Hindlimb muscle (tissue), 1 donor: Measurements from ENCODE around the gene CABP2. TPM values are rescaled to one million over a fixed set of nuclear protein-coding genes. Genes with fewer than 3 reads are reported as not detected.
"Not testable (repeated sequence)": the region's sequence is repeated elsewhere in the genome, so short reads cannot be mapped to it uniquely, and the experiment has no call there.

Experiments used
- DNase-seq: peaks from one replicate; pipeline ENCODE4 v3.0.0-alpha.2; 2013
- polyA plus RNA-seq: library from polyadenylated mRNA; unstranded; fragments of 120-200 nt; gene quantifications from one replicate; pipeline ENCODE4 v1.2.1, GENCODE V29; 2013; ENCODE audit not compliant: insufficient read length

CABP2 gene
- polyA plus RNA-seq, 1 donor = not detected

DNA sequence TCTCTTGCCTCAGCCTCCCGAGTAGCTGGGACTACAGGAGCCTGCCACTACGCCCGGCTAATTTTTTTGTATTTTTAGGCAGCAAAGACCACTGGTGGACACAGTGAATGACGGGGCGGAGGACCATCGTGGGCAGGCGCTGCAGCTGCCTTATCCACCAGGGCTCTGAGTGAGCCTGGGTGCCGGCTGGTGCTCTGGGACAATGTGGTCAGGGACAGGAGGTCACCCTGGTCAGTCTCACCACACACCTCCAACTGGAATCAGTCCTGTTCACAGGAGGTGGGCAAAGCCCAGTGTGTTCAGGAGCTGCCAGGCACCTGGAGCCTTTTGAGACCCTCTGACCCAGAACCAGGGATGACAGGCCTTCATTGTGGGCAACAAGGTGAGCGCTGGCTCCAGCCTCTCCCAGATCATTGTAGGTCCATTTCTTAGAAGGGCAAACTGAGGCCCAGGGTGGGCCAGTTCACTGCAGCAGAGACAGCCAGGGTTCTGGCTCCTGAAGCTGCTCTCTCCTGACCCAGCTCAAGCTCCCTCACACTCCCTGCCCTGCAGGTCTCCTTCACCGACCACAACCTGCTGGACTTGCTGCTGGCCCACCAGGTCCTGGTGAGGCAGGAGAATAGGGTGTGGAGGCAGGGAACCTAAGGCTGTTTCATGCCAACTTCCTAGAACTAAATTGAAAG, 15.7 kb upstream of the CABP2 start:
- DNase-seq = no peak

DNA sequence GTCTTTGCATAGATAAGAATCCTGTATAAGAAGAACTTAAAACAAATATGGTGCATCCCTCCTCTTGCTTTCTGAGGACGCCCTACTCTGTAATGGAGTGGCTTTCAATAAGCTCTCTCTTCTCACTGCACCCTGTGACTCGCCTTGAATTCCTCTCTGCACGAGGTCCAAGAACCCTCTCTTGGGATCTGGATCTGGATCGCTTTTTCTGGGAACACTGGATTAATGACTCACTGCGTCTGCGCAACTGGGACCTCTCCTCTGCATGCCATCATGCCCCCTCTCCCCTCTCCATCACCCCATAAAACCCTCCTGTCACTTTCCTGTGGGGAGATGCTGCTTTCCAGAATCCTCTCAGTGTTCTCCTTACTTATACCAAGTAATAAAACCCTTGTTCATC, 15.1 kb upstream of the CABP2 start:
- no peak for DNase-seq

DNA sequence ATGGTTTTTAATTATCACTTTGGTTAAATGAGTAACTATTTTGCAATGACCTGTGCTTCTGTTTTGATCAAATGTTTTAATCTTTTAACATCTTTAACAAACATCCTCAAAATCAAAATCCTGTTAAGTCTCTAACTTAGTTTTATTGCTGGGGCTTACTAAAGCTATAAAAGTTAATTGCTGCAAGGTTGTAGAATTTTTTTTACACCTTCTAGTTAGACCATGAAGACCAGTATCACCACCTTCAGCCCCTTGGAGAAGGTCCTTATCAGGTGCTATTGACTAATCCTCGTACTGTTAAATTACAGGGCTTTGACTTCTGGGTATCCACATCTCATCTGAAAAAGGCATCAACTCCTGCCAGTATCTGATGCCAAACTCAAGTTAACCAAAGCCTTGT, 12.3 kb upstream of the CABP2 start:
- no peak for DNase-seq

DNA sequence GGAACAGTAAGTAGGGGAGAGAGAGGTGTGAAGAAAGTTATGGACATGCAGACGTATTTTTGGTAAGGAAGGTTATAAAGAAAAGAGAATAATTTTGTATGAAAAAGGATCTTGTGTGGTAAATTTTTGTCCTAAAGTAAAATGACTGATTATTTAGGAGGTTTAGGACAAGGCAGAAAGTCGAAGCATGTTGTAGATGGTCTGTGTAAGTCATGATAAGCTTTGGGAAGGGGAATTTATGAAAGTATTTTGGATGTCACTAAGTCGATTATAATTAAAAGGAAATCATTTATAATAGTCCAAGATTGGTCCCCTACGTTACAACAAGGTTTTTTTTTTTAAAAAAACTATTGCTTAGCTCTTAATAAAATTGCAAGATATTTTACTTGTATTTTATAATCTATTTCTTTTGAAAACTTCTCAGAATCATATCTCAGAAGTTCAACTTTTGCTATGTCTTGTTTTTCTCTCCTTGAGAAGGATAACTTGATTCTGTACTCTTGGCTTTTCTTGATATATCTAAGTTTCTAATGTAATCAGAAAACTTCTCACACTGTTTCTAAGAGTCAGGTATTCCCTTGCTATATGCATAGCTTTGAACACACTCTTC, 10.9 kb upstream of the CABP2 start:
- no peak for DNase-seq

DNA sequence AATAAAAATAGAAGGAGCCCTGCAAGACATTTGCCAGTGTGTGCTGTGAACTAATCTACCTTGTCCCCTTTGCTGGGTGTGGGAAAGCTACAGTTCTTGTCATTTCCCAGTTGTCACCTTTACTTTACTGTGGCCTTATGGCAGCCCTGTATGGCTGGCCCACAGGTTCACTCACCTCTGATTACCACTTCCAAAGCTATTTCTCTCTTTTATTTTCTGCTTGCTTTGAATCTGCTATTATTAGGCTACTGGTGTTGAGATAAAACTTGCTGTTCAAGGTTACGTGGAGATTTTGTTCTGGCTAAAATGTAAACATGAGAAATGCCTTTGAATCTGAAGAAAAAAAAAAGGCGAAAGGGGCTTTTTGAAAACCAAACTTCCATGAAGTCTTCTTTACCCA, 9.6 kb upstream of the CABP2 start:
- DNase-seq = no peak

DNA sequence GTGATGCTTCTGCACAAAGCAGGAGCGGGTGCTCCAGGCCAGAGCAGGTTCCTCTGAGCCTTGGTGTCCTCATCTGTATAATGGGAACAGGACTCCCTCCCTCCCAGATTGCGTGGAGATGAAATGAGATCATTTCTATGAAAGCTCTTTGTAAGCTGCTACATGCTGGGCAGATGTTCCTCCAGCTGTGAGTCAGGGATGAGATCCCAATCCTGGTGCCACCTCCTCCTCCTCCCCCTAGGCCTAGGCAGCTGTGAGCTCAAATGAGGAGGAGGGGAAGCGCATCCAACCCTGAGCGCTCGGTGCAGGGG, 7.0 kb upstream of the CABP2 start:
- DNase-seq = no peak

DNA sequence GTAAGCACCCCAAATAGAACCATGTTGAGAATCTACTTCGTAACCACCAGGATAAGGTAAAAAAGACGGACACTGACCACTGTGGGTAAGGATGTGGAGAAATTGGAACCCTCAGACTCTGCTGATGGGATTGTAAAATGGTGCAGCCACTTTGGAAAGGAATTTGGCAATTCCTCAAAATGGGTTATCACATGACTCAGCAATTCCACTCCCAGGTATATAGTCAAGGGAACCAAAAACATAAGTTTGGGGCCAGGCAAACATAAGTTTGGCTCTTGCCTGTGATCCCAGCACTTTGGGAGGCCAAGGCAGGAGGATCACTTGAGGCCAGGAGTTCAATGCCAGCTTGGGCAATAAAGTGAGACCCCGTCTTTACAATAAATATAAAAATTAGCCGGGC, 5.1 kb upstream of the CABP2 start:
- no peak for DNase-seq

DNA sequence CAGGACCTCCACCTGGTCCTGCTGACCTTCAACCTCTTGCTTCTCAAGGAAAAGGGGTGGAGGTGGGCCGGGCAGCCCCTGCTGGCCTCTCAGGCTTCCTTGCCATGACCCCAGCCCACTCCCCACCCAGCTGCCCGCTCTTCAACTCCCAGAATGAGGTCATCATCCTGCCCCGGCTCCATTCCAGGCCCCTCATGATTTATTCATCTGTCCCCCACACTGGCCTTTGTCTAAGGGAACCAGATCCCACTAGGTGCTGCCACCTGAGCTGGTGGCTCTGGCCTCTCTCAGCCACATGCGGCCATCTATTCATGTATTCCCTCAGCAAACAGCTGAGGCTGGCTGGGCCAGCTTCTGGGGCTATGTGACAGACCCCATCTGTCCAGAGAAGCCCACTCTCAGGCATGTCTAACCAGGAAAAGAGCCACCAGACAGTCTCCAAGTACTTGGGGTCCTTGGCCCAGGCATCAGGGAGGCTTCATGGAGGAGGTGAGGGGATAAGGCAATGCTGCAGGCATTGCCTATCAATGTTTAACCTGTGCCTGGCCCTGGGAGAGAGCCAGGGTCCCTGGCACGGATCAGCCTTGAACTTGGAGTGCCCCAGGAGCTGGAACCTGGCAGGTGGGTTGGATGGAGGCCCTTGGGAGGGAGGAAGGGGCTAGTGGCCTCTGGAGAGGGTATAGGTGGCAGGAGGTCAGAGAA, 2.2 kb upstream of the CABP2 start:
- no peak for DNase-seq

DNA sequence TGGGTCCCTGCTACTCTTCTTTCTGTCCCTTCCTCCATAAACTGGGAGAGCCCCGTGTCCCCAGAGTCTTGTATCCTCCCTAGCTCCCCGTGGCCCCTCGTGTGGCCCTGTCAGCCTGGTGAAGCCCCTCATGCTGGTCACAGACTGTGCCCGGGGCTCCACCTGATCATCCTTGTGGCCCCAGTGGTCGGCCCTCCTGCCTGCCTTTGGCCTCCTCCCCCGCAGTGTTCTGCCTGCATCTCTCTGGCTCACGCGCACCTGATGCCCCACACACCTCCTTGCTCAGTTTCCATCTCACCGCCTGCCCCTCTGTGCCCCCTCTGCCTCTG, 1.2 kb upstream of the CABP2 start:
- DNase-seq = no peak

DNA sequence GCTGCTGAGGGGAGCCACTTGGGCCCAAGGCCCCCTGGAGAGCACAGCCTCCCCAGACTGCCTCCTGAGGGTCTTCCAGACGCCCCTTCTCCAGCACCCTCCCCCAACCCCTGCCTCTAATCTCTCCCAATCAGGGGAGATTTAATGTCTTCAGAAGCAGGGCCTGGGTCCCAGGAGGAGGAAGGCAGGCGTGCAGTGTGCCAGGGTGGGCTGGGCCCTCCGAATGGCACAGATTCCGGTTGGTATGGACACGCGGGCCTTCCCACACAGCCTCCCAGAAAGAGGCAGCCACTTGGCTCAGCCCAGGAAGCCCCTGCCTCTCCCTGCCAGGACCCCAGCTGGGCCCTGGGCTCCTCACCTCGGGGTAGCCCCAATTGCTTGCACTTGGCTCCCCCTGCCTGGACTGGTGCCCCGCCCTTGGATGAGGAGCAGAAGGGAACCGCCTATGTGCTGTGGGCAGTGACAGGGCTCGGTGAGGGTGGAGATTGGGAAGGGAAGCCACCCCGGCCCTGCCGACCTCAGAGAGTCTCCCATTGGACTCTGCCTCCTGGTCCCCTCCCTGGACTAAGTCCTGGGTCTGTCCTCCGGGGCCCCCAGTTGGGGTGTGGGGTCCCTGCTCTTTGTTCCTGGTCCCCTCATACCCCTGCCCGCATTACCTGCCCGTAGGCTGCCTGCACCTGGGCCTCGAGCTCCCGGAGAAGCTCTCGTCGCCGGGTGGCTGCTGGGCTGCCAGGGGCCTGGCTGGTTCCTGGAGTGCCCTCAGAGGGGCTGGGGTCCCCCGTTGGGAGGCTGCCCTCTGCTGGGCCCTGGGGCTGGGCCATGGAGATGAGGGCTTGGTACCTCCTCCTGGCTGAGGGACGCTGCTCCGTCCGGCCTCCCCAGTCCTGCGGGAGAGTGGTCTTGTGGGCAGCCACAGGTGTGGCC, 572 bp upstream of the CABP2 start:
- DNase-seq = no peak

DNA sequence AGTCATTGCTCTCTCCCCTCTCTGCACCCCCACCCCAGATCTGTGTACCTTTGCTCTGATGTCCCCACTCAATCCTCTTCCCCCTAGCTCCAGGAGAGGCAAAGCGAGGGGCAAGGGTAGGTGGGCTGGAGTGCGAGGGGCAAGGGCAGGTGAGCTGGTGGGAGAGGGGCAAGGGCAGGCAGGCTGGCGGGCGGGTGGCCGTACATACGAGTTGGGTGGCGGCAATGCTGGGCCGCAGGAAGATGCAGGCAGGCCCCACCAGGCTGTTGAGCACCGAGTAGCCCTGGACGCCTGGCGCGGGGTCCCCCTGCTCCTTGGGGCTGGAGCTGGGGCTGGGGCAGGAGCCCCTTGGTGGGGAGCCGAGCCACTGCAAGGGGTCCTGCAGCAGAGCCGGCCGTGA, 908 bp downstream of the CABP2 start:
- no peak for DNase-seq

DNA sequence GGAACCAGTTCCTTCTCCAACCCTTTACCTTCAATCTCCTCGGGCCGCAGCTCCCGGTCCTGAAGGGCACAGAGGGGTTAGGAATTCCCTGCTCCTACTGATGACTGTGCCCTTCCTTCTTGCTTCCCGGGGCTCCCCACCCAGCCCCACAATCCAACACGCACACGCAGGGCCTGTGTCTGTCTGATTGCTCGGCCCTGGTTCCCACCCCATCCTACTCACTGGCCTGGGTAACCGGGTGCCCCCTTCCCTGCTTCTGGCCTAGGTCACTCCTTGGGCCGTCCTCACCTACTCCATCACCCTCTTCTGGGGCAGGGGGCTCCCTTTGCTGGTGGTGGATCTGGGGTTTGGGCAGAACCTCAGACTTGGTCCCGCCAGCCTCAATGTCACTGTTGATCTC, 1.3 kb downstream of the CABP2 start:
- DNase-seq = no peak

GRCh38 chr11:67520856-67521824, 2.1 kb downstream of the CABP2 start:
- DNase-seq = no peak

DNA sequence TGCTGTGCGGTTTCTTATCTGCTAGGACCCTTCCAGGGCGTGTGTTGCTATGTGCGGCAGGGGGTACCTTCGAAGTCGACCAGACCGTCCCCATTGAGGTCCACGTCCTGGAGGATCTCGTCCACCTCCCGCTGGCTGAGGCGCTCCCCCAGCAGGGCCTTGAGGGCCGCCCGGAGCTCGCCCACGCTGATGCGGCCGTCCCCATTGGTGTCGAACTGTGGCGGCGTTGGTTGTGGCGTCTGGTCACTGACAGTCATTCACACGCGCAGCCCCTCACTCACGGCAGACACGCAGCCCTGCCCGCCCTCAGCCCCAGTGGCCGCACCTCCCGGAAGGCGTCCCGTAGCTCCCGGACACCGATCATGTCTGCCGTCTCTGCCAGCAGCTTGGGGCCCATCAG, 3.5 kb downstream of the CABP2 start:
- DNase-seq = no peak

GRCh38 chr11:67517784-67518552, 5.3 kb downstream of the CABP2 start:
- DNase-seq = no peak

GRCh38 chr11:67516806-67517205, 6.4 kb downstream of the CABP2 start:
- DNase-seq = no peak

DNA sequence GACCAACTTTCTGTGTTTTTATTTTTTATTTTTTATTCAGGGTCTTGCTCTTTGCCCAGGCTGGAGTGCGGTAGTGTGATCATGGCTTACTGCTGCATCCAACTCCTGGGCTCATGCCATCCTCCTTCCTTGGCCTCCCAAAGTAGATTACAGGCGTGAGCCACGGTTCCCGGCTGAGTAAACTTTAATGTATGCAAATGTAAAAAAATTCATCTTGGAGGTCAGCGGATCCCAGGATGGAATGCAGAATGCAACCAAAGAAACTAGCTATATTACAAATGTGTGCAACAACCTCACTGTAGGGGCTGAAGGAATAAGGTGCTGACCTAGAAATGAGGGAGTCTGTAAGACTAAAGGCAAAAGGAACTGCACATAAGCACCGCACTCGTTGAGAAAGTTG, 9.1 kb downstream of the CABP2 start:
- DNase-seq = no peak

DNA sequence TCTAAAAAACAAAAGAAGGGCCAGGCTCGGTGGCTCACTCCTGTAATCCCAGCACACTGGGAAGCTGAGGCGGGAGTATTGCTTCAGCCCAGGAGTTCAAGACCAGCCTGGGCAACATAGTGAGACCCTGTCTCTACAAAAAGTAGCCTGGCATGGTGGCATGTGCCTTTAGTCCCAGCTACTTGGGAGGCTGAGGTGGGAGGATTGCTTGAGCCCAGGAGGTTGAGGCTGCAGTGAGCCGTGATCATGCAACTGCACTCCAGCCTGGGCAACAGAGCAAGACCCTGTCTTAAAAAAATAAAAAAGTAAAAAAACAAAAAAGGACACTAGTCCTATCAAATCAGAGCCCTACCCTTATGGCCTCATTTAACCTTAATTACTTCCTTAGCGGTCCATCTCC, 11.7 kb downstream of the CABP2 start:
- DNase-seq = not testable (repeated sequence)

GRCh38 chr11:67510023-67510345, 13.3 kb downstream of the CABP2 start:
- DNase-seq = no peak

- peak; percentile 93 for DNase-seq
Observed at GRCh38 chr11:67508486-67509121, 14.6 kb downstream of the CABP2 start.
